ENCODE results near the gene ENTPD5.

DNA sequence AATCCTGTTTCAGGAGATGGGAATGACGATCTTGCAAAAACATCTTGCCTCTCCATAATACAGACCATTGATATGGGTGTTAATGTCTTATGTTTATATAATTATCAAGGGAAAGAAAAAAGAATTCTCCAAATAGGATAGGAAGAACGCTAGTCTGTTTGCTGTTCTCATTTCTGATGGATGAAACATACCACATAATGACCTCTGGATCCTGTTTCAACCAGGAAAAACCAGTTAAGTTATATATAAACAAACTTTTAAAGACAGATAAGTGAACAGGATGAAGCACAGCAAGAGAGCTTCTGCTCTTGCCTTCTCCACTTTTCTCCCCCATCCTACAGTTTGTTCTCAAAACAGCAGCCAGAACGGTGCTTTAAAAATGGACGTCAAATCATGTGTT is 41.2 kb downstream of the ENTPD5 start:
- TF ChIP-seq, protein P1, sequence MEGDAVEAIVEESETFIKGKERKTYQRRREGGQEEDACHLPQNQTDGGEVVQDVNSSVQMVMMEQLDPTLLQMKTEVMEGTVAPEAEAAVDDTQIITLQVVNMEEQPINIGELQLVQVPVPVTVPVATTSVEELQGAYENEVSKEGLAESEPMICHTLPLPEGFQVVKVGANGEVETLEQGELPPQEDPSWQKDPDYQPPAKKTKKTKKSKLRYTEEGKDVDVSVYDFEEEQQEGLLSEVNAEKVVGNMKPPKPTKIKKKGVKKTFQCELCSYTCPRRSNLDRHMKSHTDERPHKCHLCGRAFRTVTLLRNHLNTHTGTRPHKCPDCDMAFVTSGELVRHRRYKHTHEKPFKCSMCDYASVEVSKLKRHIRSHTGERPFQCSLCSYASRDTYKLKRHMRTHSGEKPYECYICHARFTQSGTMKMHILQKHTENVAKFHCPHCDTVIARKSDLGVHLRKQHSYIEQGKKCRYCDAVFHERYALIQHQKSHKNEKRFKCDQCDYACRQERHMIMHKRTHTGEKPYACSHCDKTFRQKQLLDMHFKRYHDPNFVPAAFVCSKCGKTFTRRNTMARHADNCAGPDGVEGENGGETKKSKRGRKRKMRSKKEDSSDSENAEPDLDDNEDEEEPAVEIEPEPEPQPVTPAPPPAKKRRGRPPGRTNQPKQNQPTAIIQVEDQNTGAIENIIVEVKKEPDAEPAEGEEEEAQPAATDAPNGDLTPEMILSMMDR (IDR thresholded peaks at IDR 0.05) = no peak
- TF ChIP-seq EP300 (IDR thresholded peaks at IDR 0.05) (no peak), POLR2A (IDR thresholded peaks at IDR 0.05) (no peak)
